ENCODE results near the gene PARP15. TPM values are rescaled to one million over a fixed set of nuclear protein-coding genes. Genes with fewer than 3 reads are reported as not detected.

The PARP15 gene
- total and polyA plus RNA-seq, 2 experiments from 2014 or later: 0.58 to 0.63 TPM

DNA sequence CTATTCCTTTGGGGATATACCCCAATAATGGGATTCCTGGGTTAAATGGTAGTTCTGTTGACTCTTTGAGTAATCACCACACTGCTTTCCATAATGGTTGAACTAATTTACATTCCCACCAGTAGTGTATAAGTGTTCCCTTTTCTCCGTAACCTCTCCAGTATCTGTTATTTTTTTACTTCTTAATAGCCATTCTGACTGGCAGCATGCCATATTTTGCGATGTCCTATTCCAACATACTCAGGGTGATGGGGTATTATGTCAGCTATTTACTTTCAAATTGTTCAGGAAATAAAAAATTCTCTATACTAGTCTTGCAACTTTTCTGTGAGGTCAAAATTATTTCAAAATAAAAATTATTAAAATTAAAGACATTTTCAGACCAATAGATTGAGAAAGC lies 94.1 kb downstream of the PARP15 start:
- H3K4me2 ChIP-seq: no peak overlapping the region
- no peaks in the 10 kb centered on the region for H4K20me1 ChIP-seq (ENCODE audit: insufficient read depth, poor library complexity, severe bottlenecking)
- TF ChIP-seq EZH2phosphoT487 (IDR thresholded peaks at IDR 0.05; ENCODE audit: low read depth, severe bottlenecking, unreplicated experiment) (no peak), EZH2 (IDR thresholded peaks at IDR 0.05; ENCODE audit: borderline replicate concordance) (no peak)
- WGBS (ENCODE audit: low lambda C conversion rate, missing lambda C conversion rate): 96% methylated on average over 2 of the region's 2 CpGs
- no peaks in the 10 kb centered on the region for H3K36me3 ChIP-seq (replicated peaks; ENCODE audit: insufficient read depth, low read depth)
- no peaks in the 10 kb centered on the region for H3K9me2 ChIP-seq (replicated peaks; ENCODE audit: insufficient read depth)
- DNase-seq (ENCODE audit: low spot score): no peak
- H3K79me2 ChIP-seq: no peaks in the 10 kb centered on the region
- H2AFZ ChIP-seq: no peak overlapping the region
- H3K27me3 ChIP-seq: no peaks in the 10 kb centered on the region
- H3K4me1 ChIP-seq (ENCODE audit: insufficient read depth): no peaks in the 10 kb centered on the region
- no peaks in the 10 kb centered on the region for H3K9me3 ChIP-seq (ENCODE audit: low read depth)
- H3K4me3 ChIP-seq: no peak overlapping the region
- H3K27ac ChIP-seq: no peak overlapping the region

DNA sequence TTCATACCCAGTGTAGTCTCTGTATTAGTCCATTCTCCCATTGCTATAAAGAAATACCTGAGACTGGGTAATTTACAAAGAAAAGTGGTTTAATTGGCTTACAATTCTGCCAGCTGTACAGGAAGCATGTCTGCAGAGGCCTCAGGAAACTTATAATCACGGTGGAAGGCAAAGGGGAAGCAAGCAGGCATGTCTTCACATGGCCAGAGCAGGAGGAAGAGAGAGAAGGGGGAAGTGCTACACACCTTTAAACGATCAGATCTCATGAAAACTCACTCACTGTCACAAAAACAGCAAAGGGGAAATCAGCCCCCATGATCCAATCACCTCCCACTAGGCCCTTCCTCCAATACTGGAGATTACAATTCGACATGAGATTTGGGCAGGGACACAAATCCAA lies 96.9 kb downstream of the PARP15 start:
- no peak overlapping the region for H2AFZ ChIP-seq
- no peaks in the 10 kb centered on the region for H3K79me2 ChIP-seq
- WGBS (ENCODE audit: low lambda C conversion rate, missing lambda C conversion rate): 72% methylated on average over 3 of the region's 3 CpGs
- TF ChIP-seq, protein P1, sequence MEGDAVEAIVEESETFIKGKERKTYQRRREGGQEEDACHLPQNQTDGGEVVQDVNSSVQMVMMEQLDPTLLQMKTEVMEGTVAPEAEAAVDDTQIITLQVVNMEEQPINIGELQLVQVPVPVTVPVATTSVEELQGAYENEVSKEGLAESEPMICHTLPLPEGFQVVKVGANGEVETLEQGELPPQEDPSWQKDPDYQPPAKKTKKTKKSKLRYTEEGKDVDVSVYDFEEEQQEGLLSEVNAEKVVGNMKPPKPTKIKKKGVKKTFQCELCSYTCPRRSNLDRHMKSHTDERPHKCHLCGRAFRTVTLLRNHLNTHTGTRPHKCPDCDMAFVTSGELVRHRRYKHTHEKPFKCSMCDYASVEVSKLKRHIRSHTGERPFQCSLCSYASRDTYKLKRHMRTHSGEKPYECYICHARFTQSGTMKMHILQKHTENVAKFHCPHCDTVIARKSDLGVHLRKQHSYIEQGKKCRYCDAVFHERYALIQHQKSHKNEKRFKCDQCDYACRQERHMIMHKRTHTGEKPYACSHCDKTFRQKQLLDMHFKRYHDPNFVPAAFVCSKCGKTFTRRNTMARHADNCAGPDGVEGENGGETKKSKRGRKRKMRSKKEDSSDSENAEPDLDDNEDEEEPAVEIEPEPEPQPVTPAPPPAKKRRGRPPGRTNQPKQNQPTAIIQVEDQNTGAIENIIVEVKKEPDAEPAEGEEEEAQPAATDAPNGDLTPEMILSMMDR (IDR thresholded peaks at IDR 0.05; ENCODE audit: poor library complexity): no peak
- no peak for TF ChIP-seq EZH2phosphoT487 (IDR thresholded peaks at IDR 0.05; ENCODE audit: low read depth, severe bottlenecking, unreplicated experiment)
- TF ChIP-seq EZH2 (IDR thresholded peaks at IDR 0.05; ENCODE audit: borderline replicate concordance): no peak
- no peak overlapping the region for H3K4me3 ChIP-seq
- H3K4me1 ChIP-seq (ENCODE audit: insufficient read depth): peaks cover 1% of the 10 kb centered on the region
- no peak for DNase-seq (ENCODE audit: low spot score)
- no peaks in the 10 kb centered on the region for H4K20me1 ChIP-seq (ENCODE audit: insufficient read depth, poor library complexity, severe bottlenecking)
- H3K36me3 ChIP-seq (replicated peaks; ENCODE audit: insufficient read depth, low read depth): no peaks in the 10 kb centered on the region
- H3K9me3 ChIP-seq (ENCODE audit: low read depth): no peaks in the 10 kb centered on the region
- H3K27ac ChIP-seq: no peak overlapping the region
- no peaks in the 10 kb centered on the region for H3K9me2 ChIP-seq (replicated peaks; ENCODE audit: insufficient read depth)
- H3K27me3 ChIP-seq: no peaks in the 10 kb centered on the region
- no peak overlapping the region for H3K4me2 ChIP-seq

DNA sequence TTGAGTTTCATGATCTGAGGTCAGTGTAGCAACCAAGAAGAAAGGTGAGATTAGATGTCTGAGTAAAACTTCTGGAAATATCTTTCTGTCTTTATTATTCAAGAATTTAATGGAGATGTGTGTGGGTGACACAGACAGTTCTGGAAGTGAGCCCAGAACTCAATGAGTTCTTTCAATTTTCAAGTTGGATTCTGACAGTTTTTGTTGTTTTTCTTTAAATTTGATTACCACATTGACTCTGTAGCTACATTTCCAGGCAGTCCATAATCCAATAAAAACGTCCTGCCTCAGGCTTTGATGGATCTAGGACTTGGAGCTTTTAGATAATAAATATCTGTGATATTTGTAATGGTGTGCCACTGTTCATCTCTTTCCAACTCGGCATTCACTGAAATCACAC lies 99.3 kb downstream of the PARP15 start:
- TF ChIP-seq EZH2 (IDR thresholded peaks at IDR 0.05; ENCODE audit: borderline replicate concordance) (no peak), EZH2phosphoT487 (IDR thresholded peaks at IDR 0.05; ENCODE audit: low read depth, severe bottlenecking, unreplicated experiment) (no peak)
- TF ChIP-seq, protein P1 (IDR thresholded peaks at IDR 0.05; ENCODE audit: poor library complexity): no peak
- 66% methylated on average over 2 of the region's 2 CpGs for WGBS (ENCODE audit: low lambda C conversion rate, missing lambda C conversion rate)
- no peaks in the 10 kb centered on the region for H3K27me3 ChIP-seq

DNA sequence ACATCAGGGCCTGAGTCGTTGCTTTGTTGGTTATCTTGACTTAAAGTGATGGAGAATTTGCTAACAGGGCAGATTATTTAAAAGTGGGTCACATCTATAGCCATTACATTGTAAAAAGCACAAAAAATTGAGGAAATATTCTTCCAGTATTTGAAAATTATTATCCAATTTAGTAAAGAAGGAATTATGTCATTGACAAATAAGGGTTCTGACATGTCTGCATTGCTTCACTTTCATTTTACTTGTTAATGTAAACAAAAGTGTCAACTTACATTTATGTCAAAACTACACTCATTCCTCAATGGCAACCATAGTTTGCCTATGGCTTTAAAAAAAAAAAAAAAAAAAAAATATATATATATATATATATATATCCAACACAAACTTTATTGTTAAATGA lies 99.8 kb downstream of the PARP15 start:
- no peaks in the 10 kb centered on the region for H4K20me1 ChIP-seq (ENCODE audit: insufficient read depth, poor library complexity, severe bottlenecking)
- 72% methylated on average over 1 of the region's 1 CpG for WGBS (ENCODE audit: low lambda C conversion rate, missing lambda C conversion rate)
- H3K4me3 ChIP-seq: no peak overlapping the region
- H2AFZ ChIP-seq: no peak overlapping the region
- H3K36me3 ChIP-seq (replicated peaks; ENCODE audit: insufficient read depth, low read depth): no peaks in the 10 kb centered on the region
- no peaks in the 10 kb centered on the region for H3K9me3 ChIP-seq (ENCODE audit: low read depth)
- no peak overlapping the region for H3K4me2 ChIP-seq
- no peak for DNase-seq (ENCODE audit: low spot score)
- no peaks in the 10 kb centered on the region for H3K27me3 ChIP-seq
- peaks cover 22% of the 10 kb centered on the region for H3K4me1 ChIP-seq (ENCODE audit: insufficient read depth)
- H3K79me2 ChIP-seq: peaks cover 12% of the 10 kb centered on the region
- H3K9me2 ChIP-seq (replicated peaks; ENCODE audit: insufficient read depth): no peaks in the 10 kb centered on the region
- TF ChIP-seq EZH2phosphoT487 (IDR thresholded peaks at IDR 0.05; ENCODE audit: low read depth, severe bottlenecking, unreplicated experiment): no peak
- TF ChIP-seq, protein P1 (IDR thresholded peaks at IDR 0.05; ENCODE audit: poor library complexity): no peak
- TF ChIP-seq EZH2 (IDR thresholded peaks at IDR 0.05; ENCODE audit: borderline replicate concordance): no peak
- H3K27ac ChIP-seq: no peak overlapping the region

More for the DNA sequence above, 99.3 kb downstream of the PARP15 start:
- Histone ChIP-seq H4K20me1 (ENCODE audit: insufficient read depth, poor library complexity, severe bottlenecking) (no peaks in the 10 kb centered on the region), H3K27ac (no peak overlapping the region), H3K4me1 (ENCODE audit: insufficient read depth) (peaks cover 17% of the 10 kb centered on the region), H3K4me2 (no peak overlapping the region), H3K79me2 (peaks cover 8% of the 10 kb centered on the region), H3K9me3 (ENCODE audit: low read depth) (no peaks in the 10 kb centered on the region), H3K36me3 (replicated peaks; ENCODE audit: insufficient read depth, low read depth) (no peaks in the 10 kb centered on the region), H3K4me3 (no peak overlapping the region), H2AFZ (no peak overlapping the region), H3K9me2 (replicated peaks; ENCODE audit: insufficient read depth) (no peaks in the 10 kb centered on the region)
- no peak for DNase-seq (ENCODE audit: low spot score)
